DOHH2 (cell line): Measurements from ENCODE around the gene ENTPD8.

ENCODE experiments used
- EZH2phosphoT487 ChIP-seq: fragments of 200-600 bp; sonication (generic); IDR thresholded peaks from 2 replicates; pipeline ENCODE4 v1.6.1; 2017; ENCODE audit warnings: borderline replicate concordance, mild to moderate bottlenecking, antibody characterized with exemption, low read length, moderate library complexity, mixed read lengths
- TF ChIP-seq, protein P1 (sequence below): fragments of 200-600 bp; sonication (generic); IDR thresholded peaks from one replicate; pipeline ENCODE4 v1.5.1; 2014; ENCODE audit warnings: antibody characterized with exemption, mild to moderate bottlenecking, low read depth, low read length; ENCODE audit not compliant: poor library complexity, severe bottlenecking

DNA sequence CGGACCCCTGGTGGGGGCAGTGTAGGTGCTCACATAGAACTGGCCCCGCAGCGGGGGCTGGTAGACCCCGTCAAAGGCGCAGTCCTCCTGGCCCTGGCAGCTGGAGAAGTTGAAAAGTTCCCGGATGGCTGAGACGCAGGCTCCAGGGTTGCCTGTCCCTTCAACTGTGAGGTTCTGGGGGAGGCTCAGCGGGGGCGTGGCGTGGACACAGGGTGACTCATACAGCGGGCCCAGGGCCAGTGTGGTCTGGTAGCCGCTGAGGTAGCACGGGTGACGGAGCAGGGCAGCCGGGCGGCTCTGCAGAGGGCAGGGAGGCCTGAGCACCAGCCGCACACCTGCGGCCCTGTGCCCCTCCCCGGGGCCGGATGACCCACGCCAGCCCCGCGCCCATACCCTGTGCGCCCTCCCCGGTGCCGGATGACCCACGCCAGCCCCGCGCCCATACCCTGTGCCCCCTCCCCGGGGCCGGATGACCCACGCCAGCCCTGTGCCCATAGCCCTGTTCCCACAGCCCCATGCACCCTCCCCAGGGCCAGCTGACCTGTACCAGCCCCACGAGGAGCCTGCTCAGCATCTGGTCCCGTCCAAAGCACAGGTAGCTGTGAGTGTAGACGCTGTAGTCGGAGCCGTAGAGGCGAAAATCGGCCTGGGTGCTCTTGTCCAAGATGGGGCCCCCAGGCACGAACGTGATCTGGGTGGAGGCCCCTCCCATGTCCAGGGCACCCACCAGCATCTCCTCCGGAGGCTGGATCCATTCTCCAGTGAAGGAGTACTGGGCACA is 5.0 kb downstream of the ENTPD8 start:
- TF ChIP-seq, protein P1, sequence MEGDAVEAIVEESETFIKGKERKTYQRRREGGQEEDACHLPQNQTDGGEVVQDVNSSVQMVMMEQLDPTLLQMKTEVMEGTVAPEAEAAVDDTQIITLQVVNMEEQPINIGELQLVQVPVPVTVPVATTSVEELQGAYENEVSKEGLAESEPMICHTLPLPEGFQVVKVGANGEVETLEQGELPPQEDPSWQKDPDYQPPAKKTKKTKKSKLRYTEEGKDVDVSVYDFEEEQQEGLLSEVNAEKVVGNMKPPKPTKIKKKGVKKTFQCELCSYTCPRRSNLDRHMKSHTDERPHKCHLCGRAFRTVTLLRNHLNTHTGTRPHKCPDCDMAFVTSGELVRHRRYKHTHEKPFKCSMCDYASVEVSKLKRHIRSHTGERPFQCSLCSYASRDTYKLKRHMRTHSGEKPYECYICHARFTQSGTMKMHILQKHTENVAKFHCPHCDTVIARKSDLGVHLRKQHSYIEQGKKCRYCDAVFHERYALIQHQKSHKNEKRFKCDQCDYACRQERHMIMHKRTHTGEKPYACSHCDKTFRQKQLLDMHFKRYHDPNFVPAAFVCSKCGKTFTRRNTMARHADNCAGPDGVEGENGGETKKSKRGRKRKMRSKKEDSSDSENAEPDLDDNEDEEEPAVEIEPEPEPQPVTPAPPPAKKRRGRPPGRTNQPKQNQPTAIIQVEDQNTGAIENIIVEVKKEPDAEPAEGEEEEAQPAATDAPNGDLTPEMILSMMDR = no peak
- TF ChIP-seq EZH2phosphoT487 = no peak
